Stomach (tissue), 4 donors: ENCODE data around the gene DLG2.

ENCODE experiments used
- CTCF ChIP-seq, 7 experiments: fragments of 450-650 bp in 4 of 7; fragments of 200-600 bp in 3 of 7; sonication (generic) in 3 of 7; IDR thresholded peaks; one replicate each; pipeline ENCODE4 v1.5.1; 2016 to 2019; ENCODE audit warnings: antibody characterized with exemption in 7 of 7, control low read depth in 2 of 7, mild to moderate bottlenecking in 1 of 7
- EP300 ChIP-seq: sonication (generic); formaldehyde crosslinking; IDR thresholded peaks from one replicate; pipeline ENCODE4 v1.6.1; 2017; ENCODE audit warnings: antibody characterized with exemption

- TF ChIP-seq CTCF (IDR thresholded peaks at IDR 0.05), result no peak
- TF ChIP-seq EP300, result no peak
These were observed 1090.7 kb downstream of the DLG2 start for GRCh38 chr11:84536456-84536855.
